ENCODE measurements around the gene GPRC5D. TPM values are rescaled to one million over a fixed set of nuclear protein-coding genes. Genes with fewer than 3 reads are reported as not detected.

The GPRC5D gene
- total RNA-seq, 1 donor from 2014 or later, result not detected

DNA sequence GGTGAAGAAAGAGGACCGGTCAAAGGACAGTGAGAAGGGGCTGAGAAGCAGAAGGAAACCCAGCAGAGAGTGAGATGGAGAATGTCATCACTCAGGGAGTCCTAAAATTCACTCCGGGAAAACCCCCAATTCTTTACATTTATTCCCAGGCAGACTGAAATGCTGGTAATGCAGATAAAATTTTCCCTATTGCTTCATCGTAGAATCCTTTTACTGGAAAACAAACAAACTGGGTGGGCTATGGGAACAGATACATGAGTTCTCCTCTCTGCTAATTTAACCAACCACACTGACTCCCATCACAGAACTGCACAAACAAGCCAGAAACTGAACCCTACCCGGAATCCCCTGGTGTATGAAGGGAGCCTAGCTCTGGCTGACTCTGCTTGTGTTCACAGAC, 27.2 kb upstream of the GPRC5D start:
- no peak for ATAC-seq

DNA sequence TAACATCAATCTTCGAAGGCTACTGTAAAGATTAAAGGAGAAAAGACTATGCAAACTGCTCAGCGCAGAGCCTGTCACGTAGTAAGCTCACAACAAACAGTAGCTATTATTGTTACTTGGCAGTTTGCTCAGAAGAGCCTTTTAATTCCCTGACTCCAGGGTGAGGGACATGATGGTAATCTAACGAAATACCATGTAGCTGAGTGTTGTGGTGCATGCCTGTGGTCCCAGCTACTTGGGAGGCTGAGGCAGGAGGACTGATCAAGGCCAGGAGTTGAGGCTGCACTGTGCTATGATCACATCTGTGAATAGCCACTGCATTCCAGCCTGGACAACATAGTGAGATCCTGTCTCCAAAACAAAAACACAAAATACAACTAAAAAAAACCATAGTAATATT, 25.3 kb upstream of the GPRC5D start:
- no peak for ATAC-seq

GRCh38 chr12:12976366-12976765, 24.4 kb upstream of the GPRC5D start:
- peak; percentile 93 for ATAC-seq

DNA sequence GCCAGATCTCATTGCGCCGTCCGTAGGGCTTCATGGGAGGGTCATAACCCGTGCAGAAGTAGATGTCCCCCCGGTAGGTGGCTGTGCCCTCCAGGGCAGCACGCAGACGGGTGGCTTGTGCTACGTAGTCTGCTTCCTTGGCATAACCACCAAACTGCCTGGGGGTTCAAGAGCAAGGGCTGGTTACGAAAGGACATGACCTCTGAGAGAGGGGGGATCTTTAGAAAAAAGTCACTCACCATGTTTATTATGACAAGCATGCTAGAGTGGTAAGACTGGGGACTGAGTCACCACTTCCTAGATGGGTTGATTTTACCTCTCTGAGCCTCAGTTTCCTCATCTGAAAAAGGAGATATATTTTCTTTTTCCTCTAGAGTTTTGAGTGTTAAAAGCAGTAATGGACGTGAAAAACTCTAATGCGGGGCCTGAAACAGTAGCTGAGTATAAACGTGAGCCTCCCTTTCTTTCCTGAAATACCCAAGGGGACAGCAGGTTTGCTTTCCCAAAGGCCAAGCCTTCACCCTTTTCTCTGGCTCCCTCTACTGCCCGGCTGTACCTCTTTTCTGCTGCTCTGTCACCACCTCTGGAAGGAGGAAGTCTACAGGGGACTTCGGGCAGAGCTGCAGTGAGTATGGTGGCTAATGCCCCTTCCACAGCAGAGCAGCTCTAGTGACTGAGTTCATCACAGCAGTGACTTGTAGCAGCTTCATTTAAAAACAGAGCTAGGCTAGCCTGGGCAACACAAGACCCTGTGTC, 23.5 kb upstream of the GPRC5D start:
- peak; percentile 60 for ATAC-seq

DNA sequence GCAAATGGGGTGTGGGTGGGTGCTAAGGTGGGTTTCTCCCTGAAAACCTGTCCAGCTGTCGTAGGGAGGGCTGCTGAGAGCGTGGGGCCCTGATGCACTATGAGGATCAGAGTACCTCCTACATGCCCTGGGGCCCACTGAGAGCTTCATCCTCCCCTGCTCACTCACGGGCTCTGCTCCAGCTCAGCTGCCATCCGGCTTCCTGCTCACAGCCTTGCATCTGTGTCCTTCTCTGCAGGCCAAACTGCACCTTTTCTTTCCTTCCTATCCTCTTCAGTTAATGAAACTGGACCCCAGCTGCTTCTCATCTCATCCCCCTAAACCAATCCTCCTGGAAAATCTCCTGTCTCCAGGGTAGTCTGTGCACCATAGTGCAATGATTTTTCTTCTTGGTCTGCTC, 22.2 kb upstream of the GPRC5D start:
- ATAC-seq, result no peak

DNA sequence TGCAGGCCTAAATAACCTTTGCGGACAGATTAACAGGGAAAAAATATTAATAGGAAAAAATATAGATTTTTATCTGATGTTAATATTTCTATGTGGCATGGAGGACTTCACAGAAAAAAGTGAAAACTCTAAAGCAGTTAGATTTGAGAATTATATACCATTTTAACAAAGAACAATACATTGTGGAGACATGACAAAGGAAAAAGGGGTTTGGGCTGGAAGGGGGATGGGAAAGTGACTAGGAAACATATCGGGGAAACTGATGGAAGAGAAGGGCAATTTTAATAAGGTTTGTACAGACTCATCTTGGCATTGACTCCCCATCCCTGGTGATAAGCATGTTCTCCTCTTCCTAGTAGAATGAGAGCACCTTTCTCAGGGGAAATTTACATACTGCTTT, 21.0 kb upstream of the GPRC5D start:
- no peak for ATAC-seq

GRCh38 chr12:12965836-12966235, 13.9 kb upstream of the GPRC5D start:
- ATAC-seq, result no peak

- ATAC-seq, result no peak
Observed at GRCh38 chr12:12964255-12964654, 12.3 kb upstream of the GPRC5D start.

DNA sequence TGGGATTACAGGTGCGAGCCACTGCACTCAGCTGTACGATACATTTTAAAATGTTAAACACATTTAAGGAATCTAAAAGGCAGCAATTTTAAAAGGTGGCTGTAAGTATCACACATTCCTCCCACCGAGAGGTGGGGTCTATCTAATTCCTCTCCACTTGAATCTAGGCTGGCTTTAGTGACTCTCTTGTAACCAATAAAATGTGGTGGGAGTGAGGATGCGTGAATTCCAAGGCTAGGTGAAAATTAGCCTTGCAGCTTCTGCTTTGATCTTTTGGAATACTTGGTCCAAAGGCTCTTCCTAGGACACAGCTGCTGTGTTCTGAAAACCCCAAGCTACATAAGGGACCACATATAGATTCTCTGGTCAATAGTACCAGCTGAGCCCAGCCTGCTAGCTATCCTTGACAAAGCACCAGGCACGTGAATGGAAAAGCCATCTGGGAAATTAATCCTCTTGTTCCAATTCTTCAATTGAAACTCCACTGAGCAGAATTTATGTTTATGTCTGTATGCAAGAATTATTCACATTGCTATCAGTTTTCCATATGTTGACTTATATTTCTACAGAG, 8.8 kb upstream of the GPRC5D start:
- no peak for ATAC-seq

DNA sequence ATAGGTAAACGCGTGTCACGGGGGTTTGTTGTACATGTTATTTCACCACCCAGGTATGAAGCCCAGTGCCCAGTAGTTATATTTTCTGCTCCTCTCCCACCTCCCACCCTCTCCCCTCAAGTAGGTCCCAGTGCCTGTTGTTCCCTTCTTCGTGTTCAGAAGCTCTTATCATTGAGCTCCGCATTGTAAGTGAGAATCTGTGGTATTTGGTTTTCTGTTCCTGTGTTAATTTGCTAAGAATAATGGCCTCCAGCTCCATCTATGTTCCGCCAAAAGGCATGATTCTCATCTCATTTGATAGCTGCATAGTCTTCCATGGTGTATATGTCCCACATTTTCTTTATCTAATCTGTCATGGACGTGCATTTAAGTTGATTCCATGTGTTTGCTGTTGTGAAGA, 6.9 kb upstream of the GPRC5D start:
- ATAC-seq, result no peak

- ATAC-seq, result peak; percentile 31
Observed at GRCh38 chr12:12954878-12955625, 3.1 kb upstream of the GPRC5D start.

GRCh38 chr12:12954356-12954755, 2.4 kb upstream of the GPRC5D start:
- no peak for ATAC-seq

DNA sequence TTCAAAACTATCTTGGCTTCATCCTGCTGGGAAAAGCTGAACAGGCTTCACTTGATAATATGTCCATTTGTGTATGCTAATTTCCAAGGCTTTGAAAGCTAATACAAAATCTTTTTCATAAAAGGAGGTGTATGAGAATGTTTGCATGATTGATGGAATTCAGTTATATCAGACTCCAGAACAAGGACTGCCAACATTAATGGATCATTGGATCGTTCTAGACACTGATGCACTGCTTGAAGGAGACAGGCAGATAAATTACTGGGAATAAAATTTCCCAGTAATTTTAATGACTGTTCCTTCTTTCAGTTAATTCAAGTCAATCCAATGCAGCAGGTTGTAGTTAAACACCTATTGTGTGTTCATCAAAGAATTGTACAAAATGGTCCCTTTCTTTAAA, 466 bp downstream of the GPRC5D start:
- no peak for ATAC-seq

GRCh38 chr12:12947902-12948301, 4.1 kb downstream of the GPRC5D start:
- no peak for ATAC-seq

DNA sequence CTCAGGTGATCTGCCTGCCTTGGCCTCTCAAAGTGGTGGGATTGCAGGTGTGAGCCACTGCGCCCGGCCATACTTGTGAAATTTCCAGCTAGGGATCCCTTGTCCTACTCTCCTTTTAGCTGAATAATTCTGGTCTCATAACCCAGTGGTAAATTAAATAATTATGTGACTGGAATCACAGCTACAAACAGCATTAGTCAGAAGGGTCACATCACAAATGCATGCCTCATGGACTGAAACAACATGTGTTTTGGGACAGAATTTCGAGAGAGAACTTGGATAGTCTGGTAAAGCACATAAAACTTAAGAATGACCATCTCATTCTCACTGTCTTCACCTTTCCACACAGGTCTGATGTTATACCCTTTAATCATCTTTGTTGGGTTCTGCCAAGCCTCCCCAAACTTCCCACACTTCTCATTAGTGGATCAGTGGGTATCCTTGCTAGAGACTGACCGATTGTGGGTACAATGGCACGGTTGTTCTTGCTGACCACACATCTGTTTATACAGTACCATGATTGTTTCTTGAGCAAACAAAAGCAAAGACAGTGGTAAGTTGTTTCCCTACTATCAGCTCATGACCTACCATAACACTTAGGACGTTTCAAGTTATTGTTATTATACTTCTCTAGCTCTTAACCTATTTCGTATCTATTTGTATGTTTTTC, 5.1 kb downstream of the GPRC5D start:
- ATAC-seq, result no peak

DNA sequence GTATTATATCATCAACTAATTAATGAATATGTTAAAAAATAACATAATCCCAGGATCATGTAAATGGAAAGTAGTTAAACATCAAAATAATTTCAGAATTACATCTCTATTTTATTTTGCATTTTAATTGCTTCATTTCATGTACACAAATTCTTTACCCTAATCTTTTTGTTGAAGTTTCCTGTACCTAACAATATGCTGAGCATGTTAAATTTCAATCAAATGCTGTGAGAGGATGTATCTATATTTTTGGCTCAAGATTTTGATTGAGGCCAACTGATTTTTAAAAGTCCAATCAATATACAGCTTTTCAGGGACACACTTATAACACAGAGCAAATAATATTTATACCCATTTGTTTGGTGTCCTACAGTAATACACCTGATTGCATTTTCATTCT, 6.4 kb downstream of the GPRC5D start:
- ATAC-seq, result no peak

DNA sequence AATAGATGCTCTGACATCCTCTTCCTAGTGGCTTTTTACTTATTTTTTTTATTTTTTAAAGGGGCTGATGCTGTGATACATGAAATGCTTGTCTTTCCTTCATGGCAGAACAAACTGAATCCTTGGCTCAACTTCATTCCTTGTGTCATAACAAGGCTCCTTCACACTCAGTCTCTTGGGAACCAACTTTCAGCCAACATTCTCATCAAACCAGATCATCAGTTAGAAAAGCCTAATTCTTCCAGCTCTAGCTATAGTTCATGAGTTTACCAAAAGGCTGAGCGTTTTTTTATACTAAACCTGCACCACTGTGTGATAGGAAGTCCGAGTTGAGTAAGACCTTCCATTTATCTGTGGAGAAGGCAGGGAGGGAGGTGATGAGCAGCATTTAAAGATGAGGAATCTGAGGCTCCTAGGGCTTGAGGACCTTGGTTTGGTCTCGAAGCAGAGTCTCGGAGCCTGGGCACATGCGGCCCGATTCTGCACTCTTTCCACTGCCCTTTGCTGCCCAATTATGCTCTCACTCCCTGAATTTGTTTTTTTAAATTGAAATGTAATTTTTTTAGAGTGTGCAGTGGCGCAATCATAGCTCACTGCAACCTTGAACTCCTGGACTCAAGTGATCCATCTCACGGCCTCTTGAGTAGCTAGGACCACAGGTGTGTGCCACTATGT, 8.2 kb downstream of the GPRC5D start:
- ATAC-seq, result no peak

GRCh38 chr12:12941450-12942350, 10.3 kb downstream of the GPRC5D start:
- ATAC-seq, result no peak

DNA sequence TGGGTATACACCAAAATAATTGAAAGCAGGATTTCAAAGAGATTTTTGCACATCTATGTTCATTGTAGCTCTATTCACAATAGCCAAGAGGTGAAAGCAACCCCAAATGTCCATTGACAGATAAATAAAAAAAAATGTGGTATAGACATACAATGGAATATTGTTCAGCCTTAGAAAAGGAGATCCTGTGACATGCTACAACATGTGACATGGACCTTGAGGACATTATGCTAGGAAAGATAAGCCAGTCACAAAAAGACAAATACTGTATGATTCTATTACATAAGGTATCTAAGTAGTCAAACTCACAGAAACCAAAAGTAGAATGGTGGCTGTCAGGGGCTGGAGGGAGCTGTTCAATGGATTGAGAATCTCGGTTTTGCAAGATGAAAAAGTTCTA, 12.1 kb downstream of the GPRC5D start:
- no peak for ATAC-seq

DNA sequence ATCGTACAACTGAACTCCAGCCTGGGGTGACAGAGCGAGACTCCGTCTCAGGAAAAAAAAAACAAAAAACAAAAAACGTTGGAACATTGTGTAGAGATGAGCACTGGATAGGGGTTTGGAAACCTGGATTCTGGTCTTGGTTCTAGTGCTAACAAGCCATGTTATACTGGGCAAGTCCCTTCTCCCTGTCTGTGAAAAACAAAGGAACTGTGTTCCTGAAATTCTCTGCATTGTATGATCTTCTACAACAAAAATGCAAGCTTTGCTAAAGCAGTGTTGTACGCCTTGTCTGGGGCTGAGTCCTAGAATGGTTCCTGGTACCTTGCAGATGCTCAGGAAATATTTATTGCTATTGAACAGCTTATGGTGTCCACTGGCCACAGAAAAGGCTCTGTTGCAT, 13.4 kb downstream of the GPRC5D start:
- no peak for ATAC-seq

GRCh38 chr12:12936983-12937491, 14.9 kb downstream of the GPRC5D start:
- no peak for ATAC-seq
